ENCODE data around the gene EXT2. TPM values are rescaled to one million over a fixed set of nuclear protein-coding genes. Genes with fewer than 3 reads are reported as not detected.

Gene EXT2
- total and polyA plus RNA-seq, 2 experiments from 2014 or later, result 99.8 to 209 TPM

GRCh38 chr11:44180107-44180506 lies 84.6 kb downstream of the EXT2 start:
- Histone ChIP-seq H3K27ac (no peak overlapping the region), H3F3A (ENCODE audit: insufficient read depth) (peaks cover 11% of the 10 kb centered on the region; the same call in 1 of the 2 replicates), H2AFZ (no peak overlapping the region), H3K27me3 (replicated peaks; ENCODE audit: insufficient read depth) (no peaks in the 10 kb centered on the region), H3K4me2 (ENCODE audit: unreplicated experiment) (no peak overlapping the region), H3K36me3 (ENCODE audit: low read depth) (no peaks in the 10 kb centered on the region), H3K9ac (no peak overlapping the region), H3K4me3 (no peak overlapping the region), H4K20me1 (ENCODE audit: insufficient read depth) (peaks cover 4% of the 10 kb centered on the region; the same call in 1 of the 2 replicates), H3K9me2 (ENCODE audit: insufficient read depth) (no peaks in the 10 kb centered on the region), H3K9me3 (ENCODE audit: low read depth) (no peaks in the 10 kb centered on the region), H3K79me2 (ENCODE audit: insufficient read depth) (peaks cover 11% of the 10 kb centered on the region; the same call in 1 of the 2 replicates), H3K4me1 (ENCODE audit: insufficient read depth) (peaks cover 22% of the 10 kb centered on the region)
- no peak for DNase-seq
- TF ChIP-seq EZH2 (IDR thresholded peaks at IDR 0.05; ENCODE audit: insufficient read depth, poor library complexity, severe bottlenecking), result no peak
- TF ChIP-seq EZH2phosphoT487 (IDR thresholded peaks at IDR 0.05; ENCODE audit: insufficient read depth, low read depth), result no peak
- 95 to 100% methylated on average over 2 of the region's 2 CpGs for WGBS, 2 experiments (ENCODE audit: low coverage in 1 of 2, low lambda C conversion rate in 2 of 2, missing lambda C conversion rate in 2 of 2)
- in situ Hi-C loops (cut with MboI), result no loop called here

GRCh38 chr11:44185522-44185921 lies 90.0 kb downstream of the EXT2 start:
- Histone ChIP-seq H4K20me1 (ENCODE audit: insufficient read depth) (peaks cover 4% of the 10 kb centered on the region; the same call in 1 of the 2 replicates), H3K79me2 (ENCODE audit: insufficient read depth) (peaks cover 11% of the 10 kb centered on the region; the same call in 1 of the 2 replicates), H3K9ac (no peak overlapping the region), H3K27me3 (replicated peaks; ENCODE audit: insufficient read depth) (no peaks in the 10 kb centered on the region), H3K9me3 (ENCODE audit: low read depth) (no peaks in the 10 kb centered on the region), H3K27ac (no peak overlapping the region), H3K4me2 (ENCODE audit: unreplicated experiment) (no peak overlapping the region), H2AFZ (no peak overlapping the region), H3K9me2 (ENCODE audit: insufficient read depth) (no peaks in the 10 kb centered on the region), H3F3A (ENCODE audit: insufficient read depth) (no peaks in the 10 kb centered on the region; the same call in 1 of the 2 replicates), H3K4me3 (no peak overlapping the region), H3K36me3 (ENCODE audit: low read depth) (peaks cover 14% of the 10 kb centered on the region), H3K4me1 (ENCODE audit: insufficient read depth) (no peaks in the 10 kb centered on the region)
- no peak for DNase-seq
- no peak for TF ChIP-seq EZH2 (IDR thresholded peaks at IDR 0.05; ENCODE audit: insufficient read depth, poor library complexity, severe bottlenecking)
- TF ChIP-seq EZH2phosphoT487 (IDR thresholded peaks at IDR 0.05; ENCODE audit: insufficient read depth, low read depth), result no peak
- in situ Hi-C loops (cut with MboI), result no loop called here

GRCh38 chr11:44186321-44186930 lies 90.9 kb downstream of the EXT2 start:
- no peak for DNase-seq
- Histone ChIP-seq H3K36me3 (ENCODE audit: low read depth) (peaks cover 14% of the 10 kb centered on the region), H3K27me3 (replicated peaks; ENCODE audit: insufficient read depth) (no peaks in the 10 kb centered on the region), H3K4me2 (ENCODE audit: unreplicated experiment) (no peak overlapping the region), H3K9ac (no peak overlapping the region), H4K20me1 (ENCODE audit: insufficient read depth) (peaks cover 4% of the 10 kb centered on the region; the same call in 1 of the 2 replicates), H2AFZ (no peak overlapping the region), H3K27ac (no peak overlapping the region), H3K79me2 (ENCODE audit: insufficient read depth) (peaks cover 11% of the 10 kb centered on the region; the same call in 1 of the 2 replicates), H3K9me2 (ENCODE audit: insufficient read depth) (no peaks in the 10 kb centered on the region), H3K9me3 (ENCODE audit: low read depth) (no peaks in the 10 kb centered on the region), H3K4me3 (no peak overlapping the region), H3F3A (ENCODE audit: insufficient read depth) (no peaks in the 10 kb centered on the region; the same call in 1 of the 2 replicates), H3K4me1 (ENCODE audit: insufficient read depth) (no peaks in the 10 kb centered on the region)
- WGBS, 2 experiments (ENCODE audit: low coverage in 1 of 2, low lambda C conversion rate in 2 of 2, missing lambda C conversion rate in 2 of 2), result 51 to 59% methylated on average over 2 of the region's 2 CpGs
- no peak for TF ChIP-seq EZH2phosphoT487 (IDR thresholded peaks at IDR 0.05; ENCODE audit: insufficient read depth, low read depth)
- TF ChIP-seq EZH2 (IDR thresholded peaks at IDR 0.05; ENCODE audit: insufficient read depth, poor library complexity, severe bottlenecking), result no peak
- in situ Hi-C loops (cut with MboI), result no loop called here

- Histone ChIP-seq H3K27ac (no peak overlapping the region), H3K4me2 (ENCODE audit: unreplicated experiment) (no peak overlapping the region), H3K79me2 (ENCODE audit: insufficient read depth) (peaks cover 3% of the 10 kb centered on the region; the same call in 1 of the 2 replicates), H2AFZ (no peak overlapping the region), H3F3A (ENCODE audit: insufficient read depth) (no peaks in the 10 kb centered on the region; the same call in 1 of the 2 replicates), H3K4me3 (no peak overlapping the region), H3K9ac (no peak overlapping the region), H3K9me3 (ENCODE audit: low read depth) (no peaks in the 10 kb centered on the region), H3K4me1 (ENCODE audit: insufficient read depth) (no peaks in the 10 kb centered on the region), H3K36me3 (ENCODE audit: low read depth) (peaks cover 14% of the 10 kb centered on the region), H4K20me1 (ENCODE audit: insufficient read depth) (no peaks in the 10 kb centered on the region), H3K27me3 (replicated peaks; ENCODE audit: insufficient read depth) (no peaks in the 10 kb centered on the region), H3K9me2 (ENCODE audit: insufficient read depth) (no peaks in the 10 kb centered on the region)
- 95 to 96% methylated on average over 3 of the region's 3 CpGs for WGBS, 2 experiments (ENCODE audit: low coverage in 1 of 2, low lambda C conversion rate in 2 of 2, missing lambda C conversion rate in 2 of 2)
- peak; percentile 7 for DNase-seq
- in situ Hi-C loops (cut with MboI), result no loop called here
- no peak for TF ChIP-seq EZH2 (IDR thresholded peaks at IDR 0.05; ENCODE audit: insufficient read depth, poor library complexity, severe bottlenecking)
- TF ChIP-seq EZH2phosphoT487 (IDR thresholded peaks at IDR 0.05; ENCODE audit: insufficient read depth, low read depth), result no peak
Observed at GRCh38 chr11:44188643-44189042, 93.2 kb downstream of the EXT2 start.
